Nephron (organoid): ENCODE data around the gene DNAJC30.

Experiments
- H3K27ac Mint-ChIP-seq, 3 experiments: 2 replicates each; pipeline ENCODE4 v1.8.0; 2020; ENCODE audit warnings: mixed read lengths in 3 of 3, mild to moderate bottlenecking in 2 of 3, moderate library complexity in 1 of 3
- H3K27me3 Mint-ChIP-seq: 2 replicates; pipeline ENCODE4 v1.8.0; 2021; ENCODE audit warnings: low read depth, mild to moderate bottlenecking, moderate library complexity, mixed read lengths
- H3K36me3 Mint-ChIP-seq: 2 replicates; pipeline ENCODE4 v1.8.0; 2020; ENCODE audit warnings: low read depth, mixed read lengths
- H3K4me1 Mint-ChIP-seq: 2 replicates; pipeline ENCODE4 v1.8.0; 2020; ENCODE audit warnings: mixed read lengths
- H3K4me3 Mint-ChIP-seq, 3 experiments: 2 replicates each; pipeline ENCODE4 v1.8.0; 2020; ENCODE audit warnings: mild to moderate bottlenecking in 3 of 3, mixed read lengths in 3 of 3, moderate library complexity in 2 of 3
- H3K9me3 Mint-ChIP-seq: 2 replicates; pipeline ENCODE4 v1.8.0; 2020; ENCODE audit warnings: mixed read lengths
- TF ChIP-seq, protein P1 (sequence below), 3 experiments: fragments of 200-600 bp; sonication (generic); IDR thresholded peaks; one replicate each; pipeline ENCODE4 v1.5.0; 2021; ENCODE audit warnings: antibody characterized with exemption in 3 of 3; ENCODE audit not compliant: unreplicated experiment in 3 of 3

The DNAJC30 gene

DNA sequence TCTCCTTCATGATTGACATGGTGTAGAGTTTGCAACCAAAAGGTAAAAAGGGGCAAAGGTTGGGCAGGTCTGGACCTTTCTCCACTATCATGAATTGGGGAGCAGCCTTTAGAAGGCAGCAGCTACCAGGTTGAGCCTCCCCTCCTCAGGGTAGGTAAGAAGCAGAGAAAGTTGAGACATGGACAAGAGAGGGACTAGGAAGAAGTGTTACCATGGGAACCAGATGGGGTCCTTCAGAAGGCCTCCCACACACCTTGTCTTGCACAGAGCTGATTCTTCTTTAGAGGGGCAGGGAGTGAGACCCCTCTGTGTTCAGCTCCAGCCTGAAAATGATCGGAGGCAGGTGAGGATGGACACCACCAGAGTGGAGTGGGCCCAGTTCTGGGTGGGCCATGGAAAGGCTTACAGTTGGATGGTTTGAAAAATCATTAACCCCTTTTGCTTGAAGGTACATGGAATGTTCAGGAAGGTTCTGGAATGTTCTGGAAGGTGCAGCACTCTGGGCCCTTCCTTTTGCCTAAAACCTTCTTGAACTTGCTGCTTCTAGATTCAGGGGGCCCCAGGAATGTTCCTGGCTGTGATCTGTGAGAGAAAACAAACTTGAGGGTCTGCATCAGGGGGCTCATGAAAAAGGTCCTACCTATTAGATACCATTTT, 8.7 kb downstream of the DNAJC30 start:
- Mint-ChIP-seq H3K9me3 (no peaks in the 10 kb centered on the region), H3K4me3 (no peak overlapping the region), H3K27me3 (no peaks in the 10 kb centered on the region), H3K4me1 (peaks cover 9% of the 10 kb centered on the region), H3K36me3 (peaks cover 22% of the 10 kb centered on the region), H3K27ac (peak overlapping the region in 1 of 3 experiments; percentile 55)
- TF ChIP-seq, protein P1, sequence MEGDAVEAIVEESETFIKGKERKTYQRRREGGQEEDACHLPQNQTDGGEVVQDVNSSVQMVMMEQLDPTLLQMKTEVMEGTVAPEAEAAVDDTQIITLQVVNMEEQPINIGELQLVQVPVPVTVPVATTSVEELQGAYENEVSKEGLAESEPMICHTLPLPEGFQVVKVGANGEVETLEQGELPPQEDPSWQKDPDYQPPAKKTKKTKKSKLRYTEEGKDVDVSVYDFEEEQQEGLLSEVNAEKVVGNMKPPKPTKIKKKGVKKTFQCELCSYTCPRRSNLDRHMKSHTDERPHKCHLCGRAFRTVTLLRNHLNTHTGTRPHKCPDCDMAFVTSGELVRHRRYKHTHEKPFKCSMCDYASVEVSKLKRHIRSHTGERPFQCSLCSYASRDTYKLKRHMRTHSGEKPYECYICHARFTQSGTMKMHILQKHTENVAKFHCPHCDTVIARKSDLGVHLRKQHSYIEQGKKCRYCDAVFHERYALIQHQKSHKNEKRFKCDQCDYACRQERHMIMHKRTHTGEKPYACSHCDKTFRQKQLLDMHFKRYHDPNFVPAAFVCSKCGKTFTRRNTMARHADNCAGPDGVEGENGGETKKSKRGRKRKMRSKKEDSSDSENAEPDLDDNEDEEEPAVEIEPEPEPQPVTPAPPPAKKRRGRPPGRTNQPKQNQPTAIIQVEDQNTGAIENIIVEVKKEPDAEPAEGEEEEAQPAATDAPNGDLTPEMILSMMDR (IDR thresholded peaks at IDR 0.05; ENCODE audit: unreplicated experiment in 3 of 3): no peak

DNA sequence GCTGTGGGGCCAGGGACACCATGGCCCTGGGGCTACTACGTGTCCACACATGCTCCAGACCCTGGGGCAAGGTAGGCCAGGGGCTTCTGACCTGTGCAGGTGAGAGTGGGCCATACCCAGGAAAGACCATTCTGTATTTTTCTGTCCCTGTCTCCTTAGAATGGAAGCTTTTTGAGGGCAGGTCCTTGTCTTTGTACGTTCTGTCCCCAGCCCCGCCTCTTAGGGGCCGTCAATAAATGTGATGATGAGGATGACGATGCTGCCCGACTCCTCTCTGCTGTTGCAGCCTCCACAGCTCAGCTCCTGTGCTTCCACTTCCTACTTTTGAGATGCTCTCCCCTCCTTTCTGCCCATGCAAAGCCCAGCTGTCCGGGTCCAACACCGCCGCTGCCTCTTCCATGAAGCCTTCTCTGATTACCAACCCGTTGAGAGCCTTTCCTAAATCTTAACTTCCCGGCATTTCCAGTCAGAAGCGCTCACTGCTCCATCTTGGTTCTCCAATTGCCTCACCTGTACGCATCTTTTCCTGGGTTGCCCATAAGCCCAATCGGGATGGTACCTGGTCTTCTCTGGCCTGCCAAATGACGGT, 11.3 kb downstream of the DNAJC30 start:
- peaks cover 7% of the 10 kb centered on the region for H3K36me3 Mint-ChIP-seq
- TF ChIP-seq, protein P1 (IDR thresholded peaks at IDR 0.05; ENCODE audit: unreplicated experiment in 3 of 3): no peak

DNA sequence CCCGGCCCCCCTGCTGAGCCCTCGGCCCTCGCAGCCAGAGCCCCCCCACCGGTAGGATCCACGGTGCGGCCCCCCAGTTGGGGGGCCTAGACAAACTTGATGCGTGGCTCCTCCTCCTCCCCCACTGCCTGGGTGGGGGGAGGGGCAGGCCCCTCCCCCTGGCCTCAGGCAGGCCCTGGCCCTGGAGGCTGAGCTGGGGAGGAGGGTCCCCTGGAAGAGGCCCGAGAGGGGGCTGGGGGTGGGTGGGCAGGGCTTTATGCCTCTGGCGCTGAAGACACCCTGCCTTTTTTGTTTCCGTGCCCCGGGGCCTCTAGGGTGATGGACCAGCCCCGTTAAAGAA, 12.0 kb downstream of the DNAJC30 start:
- H3K4me1 Mint-ChIP-seq: peaks cover 11% of the 10 kb centered on the region
- no peak overlapping the region for H3K4me3 Mint-ChIP-seq

More for the DNA sequence above, 11.3 kb downstream of the DNAJC30 start:
- peak overlapping the region; percentile 37 to 67 (median 58) for H3K4me3 Mint-ChIP-seq
- peak overlapping the region in 2 of 3 experiments; percentile 24 to 47 for H3K27ac Mint-ChIP-seq
- peaks cover 3% of the 10 kb centered on the region for H3K27me3 Mint-ChIP-seq
- H3K4me1 Mint-ChIP-seq: peaks cover 11% of the 10 kb centered on the region
- H3K9me3 Mint-ChIP-seq: no peaks in the 10 kb centered on the region

DNA sequence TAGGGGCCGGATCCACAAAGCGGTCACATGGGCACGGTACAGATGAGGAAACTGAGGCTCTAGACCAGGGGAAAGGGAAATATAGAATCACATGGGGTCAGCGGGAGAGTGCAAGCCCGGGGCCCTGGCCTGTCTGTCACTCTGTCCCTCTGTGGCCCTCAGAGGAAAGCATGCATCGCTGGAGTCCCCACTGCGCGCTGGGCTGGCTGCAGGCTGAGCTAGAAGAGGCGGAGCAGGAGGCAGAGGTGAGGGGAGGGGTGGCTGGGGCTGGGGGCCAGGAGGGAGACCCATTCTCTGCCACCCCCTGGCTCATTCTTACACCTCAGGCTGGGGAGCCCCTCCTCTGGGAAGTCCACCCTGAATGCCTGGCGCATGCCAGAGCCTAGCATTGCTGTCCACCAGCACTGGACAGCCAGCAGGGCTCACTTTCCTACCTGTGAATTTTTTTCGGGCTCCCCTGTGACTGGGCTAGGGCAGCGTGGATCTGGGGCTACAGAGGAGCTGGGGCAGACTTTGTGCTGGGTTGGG, 13.3 kb downstream of the DNAJC30 start:
- peaks cover 7% of the 10 kb centered on the region for H3K36me3 Mint-ChIP-seq
- peaks cover 11% of the 10 kb centered on the region for H3K4me1 Mint-ChIP-seq
- peak overlapping the region; percentile 76 to 94 (median 78) for H3K4me3 Mint-ChIP-seq

More for the DNA sequence above, 12.0 kb downstream of the DNAJC30 start:
- H3K36me3 Mint-ChIP-seq: peaks cover 7% of the 10 kb centered on the region
- H3K27ac Mint-ChIP-seq: no peak overlapping the region
- no peaks in the 10 kb centered on the region for H3K9me3 Mint-ChIP-seq
- peaks cover 3% of the 10 kb centered on the region for H3K27me3 Mint-ChIP-seq
- TF ChIP-seq, protein P1 (IDR thresholded peaks at IDR 0.05; ENCODE audit: unreplicated experiment in 3 of 3): no peak

DNA sequence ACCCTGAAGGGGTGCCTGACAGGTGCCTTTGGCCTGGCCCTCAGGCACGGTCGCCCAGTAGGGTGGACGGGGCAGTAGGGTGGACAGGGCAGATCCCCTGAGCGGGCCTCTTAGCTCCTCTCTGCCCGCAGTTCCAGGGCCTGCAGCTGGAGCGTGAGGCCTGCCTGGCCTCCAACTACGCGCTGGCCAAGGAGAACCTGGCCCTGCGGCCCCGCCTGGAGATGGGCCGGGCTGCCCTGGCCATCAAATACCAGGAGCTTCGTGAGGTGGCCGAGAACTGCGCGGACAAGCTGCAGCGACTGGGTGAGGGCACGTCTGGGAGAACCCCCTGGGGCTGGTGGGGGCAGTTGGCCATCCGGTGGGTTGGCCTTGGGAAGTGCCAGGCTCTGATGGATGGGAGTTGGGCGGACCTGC, 14.0 kb downstream of the DNAJC30 start:
- TF ChIP-seq, protein P1 (IDR thresholded peaks at IDR 0.05; ENCODE audit: unreplicated experiment in 3 of 3): no peak

More for the DNA sequence above, 13.3 kb downstream of the DNAJC30 start:
- Mint-ChIP-seq H3K27ac (peak overlapping the region in 1 of 3 experiments; percentile 64), H3K9me3 (no peaks in the 10 kb centered on the region), H3K27me3 (peaks cover 3% of the 10 kb centered on the region)
- TF ChIP-seq, protein P1 (IDR thresholded peaks at IDR 0.05; ENCODE audit: unreplicated experiment in 3 of 3): no peak

More for the DNA sequence above, 14.0 kb downstream of the DNAJC30 start:
- H3K9me3 Mint-ChIP-seq: no peaks in the 10 kb centered on the region
- peaks cover 4% of the 10 kb centered on the region for H3K27me3 Mint-ChIP-seq
- H3K27ac Mint-ChIP-seq: peak overlapping the region in 2 of 3 experiments; percentile 91 to 97
- peak overlapping the region; percentile 94 to 95 (median 94) for H3K4me3 Mint-ChIP-seq
- peaks cover 7% of the 10 kb centered on the region for H3K36me3 Mint-ChIP-seq
- H3K4me1 Mint-ChIP-seq: peaks cover 11% of the 10 kb centered on the region
